Activated CD4-positive, alpha-beta T cell treated with anti-CD3 and anti-CD28 coated beads, Interleukin-2, Interleukin-6, amounts not matched to agents 100 ng/mL and 50 ng/mL, durations not matched to agents 16 hours and 8 hours (primary cell): ENCODE data around the gene CTPS2.
"Not testable (repeated sequence)": the region's sequence is repeated elsewhere in the genome, so short reads cannot be mapped to it uniquely, and the experiment has no call there.

ENCODE experiments used
- DNase-seq: peaks from one replicate; pipeline ENCODE4 v3.0.0-alpha.2; 2020

Gene CTPS2

GRCh38 chrX:16651391-16652024 is 61.0 kb downstream of the CTPS2 start:
- DNase-seq = no peak

DNA sequence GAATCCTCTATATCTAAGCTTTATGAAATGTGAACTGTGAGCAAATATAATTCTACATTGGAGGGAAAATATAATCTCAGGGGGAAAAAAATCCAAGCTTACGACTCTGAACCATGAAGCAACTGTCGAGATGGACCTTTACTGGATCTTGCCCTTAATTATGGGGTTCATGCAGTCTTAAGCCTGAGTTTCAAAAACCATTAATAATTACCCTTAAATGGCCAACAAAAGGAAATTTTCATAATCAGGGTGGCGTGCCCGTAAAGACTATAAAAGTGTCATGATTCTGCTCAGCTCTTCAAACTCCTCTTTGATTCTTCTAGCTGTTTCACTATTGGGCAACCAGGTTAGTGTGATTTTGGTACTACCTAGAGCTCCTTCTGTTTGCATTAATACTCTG is 62.6 kb downstream of the CTPS2 start, which contains the start of gene S100G:
Gene S100G (plus strand): TSS at position 301 of the 400 bp plus-strand sequence. CDS start 849 bp downstream, outside the sequence.
- DNase-seq = no peak

DNA sequence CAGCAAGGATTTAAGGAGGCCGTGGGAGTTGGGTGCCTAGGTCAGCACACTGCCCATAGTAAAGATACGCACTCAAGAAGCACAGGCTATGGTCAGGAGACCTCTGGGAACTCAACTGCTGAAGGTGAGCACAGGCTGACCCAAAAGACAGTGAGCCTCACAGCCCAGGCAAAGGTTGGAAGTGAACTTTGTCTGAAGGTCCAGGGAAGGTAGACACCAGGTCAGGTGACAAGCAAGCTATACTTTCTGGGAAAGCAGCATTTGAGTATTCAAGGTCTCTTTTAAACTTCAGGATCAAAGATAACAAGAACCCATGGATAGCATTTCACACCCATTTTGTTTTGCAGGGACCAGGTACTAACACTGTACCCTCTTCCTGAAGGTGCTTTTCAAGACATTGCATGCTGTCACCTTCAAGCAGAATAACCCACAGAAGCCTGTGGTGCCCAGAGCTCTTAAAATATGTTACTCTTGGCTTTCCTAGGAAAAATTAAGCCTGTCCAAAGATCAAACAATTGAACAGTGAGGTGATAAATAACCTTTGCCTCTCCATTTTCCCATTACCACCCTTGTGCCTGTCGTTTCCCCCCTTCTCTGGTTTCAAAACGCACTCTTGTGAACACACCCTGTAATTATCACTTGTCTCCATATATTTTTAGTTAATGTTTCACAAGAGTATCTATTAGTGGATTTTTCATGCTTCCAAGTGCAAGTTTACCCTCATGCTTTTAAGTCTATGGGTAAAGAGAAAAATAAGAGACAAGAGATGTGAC is 65.9 kb downstream of the CTPS2 start:
- DNase-seq = no peak

GRCh38 chrX:16643176-16643575 is 69.3 kb downstream of the CTPS2 start:
- no peak for DNase-seq

- no peak for DNase-seq
These were observed 71.6 kb downstream of the CTPS2 start for GRCh38 chrX:16640823-16641222.

GRCh38 chrX:16639966-16640365 is 72.5 kb downstream of the CTPS2 start:
- DNase-seq = no peak

- no peak for DNase-seq
These were observed 73.9 kb downstream of the CTPS2 start for GRCh38 chrX:16638533-16638932.

GRCh38 chrX:16635596-16635995 is 76.9 kb downstream of the CTPS2 start:
- no peak for DNase-seq

GRCh38 chrX:16635040-16635439 is 77.4 kb downstream of the CTPS2 start:
- DNase-seq = no peak

GRCh38 chrX:16633754-16634153 is 78.7 kb downstream of the CTPS2 start:
- DNase-seq = no peak

- no peak for DNase-seq
These were observed 82.6 kb downstream of the CTPS2 start for GRCh38 chrX:16629909-16630308.

DNA sequence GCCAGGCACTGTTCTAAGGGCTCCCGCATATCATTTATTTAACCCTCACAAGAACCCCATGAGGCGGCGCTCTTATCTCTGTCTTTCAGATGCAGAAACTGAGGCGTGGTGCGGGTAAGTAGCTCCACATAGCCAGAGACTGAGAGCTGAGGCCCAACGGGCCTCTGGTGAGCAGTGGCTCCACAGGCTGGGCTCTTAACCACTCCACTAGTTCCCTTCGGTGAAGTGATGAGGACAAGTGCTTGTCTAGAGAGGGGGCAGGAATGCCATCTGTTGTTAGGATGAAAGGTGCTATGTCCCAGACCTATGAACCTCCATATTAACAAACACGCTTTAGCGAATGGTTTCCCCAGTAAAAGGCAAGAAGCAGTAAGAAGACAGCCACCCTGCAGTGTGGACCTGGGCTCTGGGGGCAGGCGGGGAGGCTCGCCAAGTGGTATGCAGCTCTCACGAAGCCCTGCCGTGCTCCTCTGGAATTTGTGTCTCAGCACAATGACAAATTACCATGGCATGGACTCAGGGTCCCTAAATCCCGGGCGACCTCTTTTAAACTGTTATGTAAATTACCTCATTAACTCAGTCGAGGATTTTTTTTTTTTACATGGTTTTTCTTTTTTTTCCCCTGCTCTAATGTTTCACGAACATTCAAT is 83.4 kb downstream of the CTPS2 start:
- DNase-seq = no peak

GRCh38 chrX:16628511-16628910 is 84.0 kb downstream of the CTPS2 start:
- not testable (repeated sequence) for DNase-seq

GRCh38 chrX:16619024-16619423 is 93.4 kb downstream of the CTPS2 start:
- no peak for DNase-seq

DNA sequence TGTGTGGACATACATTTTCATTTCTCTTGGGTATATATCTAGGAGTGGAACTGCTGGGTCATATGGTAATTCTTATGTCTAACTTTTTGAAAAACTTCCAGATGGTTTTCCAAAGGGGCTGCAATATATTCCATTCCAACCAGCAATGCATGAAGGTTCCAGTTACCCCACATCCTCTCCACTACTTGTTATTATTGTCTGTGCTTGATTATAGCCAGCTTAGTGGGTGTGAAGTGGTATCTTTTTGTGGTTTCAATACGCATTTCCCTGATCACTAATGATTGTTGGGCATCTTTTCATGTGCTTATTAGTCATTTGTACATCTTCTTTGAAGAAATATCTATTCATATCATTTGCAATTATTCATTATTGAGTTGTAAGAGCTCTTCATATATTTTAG is 94.0 kb downstream of the CTPS2 start:
- DNase-seq = no peak

DNA sequence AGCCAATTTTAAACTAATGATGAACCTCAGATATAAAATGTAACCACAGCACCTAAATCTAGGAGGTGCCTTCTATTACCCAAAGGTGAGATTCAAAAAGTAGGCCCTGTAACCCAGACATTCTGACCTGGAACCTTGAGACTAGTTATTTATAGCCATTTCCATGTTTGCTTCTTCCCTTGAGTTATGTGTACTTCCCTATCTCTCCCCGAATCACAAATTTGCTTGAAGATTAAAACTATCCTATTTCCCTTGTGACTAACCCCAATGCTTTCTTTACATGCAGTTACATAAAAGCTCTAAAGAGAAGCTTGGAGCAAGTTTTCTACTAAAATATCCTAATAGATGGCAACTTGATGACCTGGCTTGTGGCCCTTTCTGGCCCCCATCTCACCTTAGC is 95.1 kb downstream of the CTPS2 start:
- DNase-seq = no peak

DNA sequence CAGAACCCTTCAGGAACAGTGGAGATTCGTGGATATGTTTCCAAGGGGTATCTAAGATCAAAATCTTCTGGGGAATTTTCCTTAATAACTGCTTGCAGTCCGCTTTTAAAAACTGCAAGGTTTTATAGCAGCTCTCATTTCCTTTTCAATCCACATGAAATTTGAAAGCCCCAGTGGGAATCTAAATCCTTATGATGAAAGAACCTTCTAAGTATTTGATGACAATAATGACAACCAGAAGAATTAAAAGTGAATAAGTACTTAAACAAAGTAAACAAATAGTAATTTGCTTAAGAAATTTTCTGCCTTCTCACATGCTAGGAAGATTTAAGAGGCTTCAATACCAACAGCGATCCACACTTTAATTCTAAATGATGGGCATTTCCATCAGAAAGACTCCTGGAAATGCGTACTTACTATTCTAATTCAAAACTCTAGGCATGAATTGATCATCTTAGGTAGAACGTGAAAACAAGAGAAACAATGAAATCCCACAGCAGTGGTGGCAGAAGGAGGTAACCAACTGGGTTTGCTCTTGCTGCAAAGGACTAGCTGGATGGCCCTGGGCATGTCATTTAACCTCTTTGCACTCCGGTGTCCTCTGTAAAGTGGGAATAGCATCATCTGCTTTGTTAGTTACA is 100.1 kb downstream of the CTPS2 start:
- no peak for DNase-seq

- DNase-seq = not testable (repeated sequence)
These were observed 101.8 kb downstream of the CTPS2 start for GRCh38 chrX:16610654-16611053.

DNA sequence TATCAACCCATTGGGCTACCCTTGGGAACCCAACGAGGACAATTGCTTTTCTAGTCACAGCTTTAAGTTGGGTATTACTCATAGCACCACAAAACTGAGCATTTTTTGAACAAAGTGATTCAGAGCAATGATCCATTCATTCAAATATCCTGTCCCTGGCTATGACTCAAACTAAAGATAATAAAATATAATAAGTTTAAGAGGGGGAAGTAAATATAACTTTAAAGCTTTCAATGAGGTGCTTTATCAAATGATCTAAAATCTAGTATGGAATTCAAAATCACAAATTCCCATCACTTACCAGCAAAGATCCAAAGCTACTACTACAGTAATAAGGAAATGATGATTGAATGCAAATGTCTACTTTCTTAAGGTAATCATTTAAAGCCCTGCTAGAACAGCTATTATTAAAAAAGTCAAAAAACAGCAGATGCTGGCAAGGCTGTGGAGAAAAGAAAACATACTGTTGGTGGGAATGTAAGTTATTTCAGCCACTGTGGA is 102.3 kb downstream of the CTPS2 start:
- DNase-seq = no peak

- no peak for DNase-seq
These were observed 106.2 kb downstream of the CTPS2 start for GRCh38 chrX:16606142-16606720.

- no peak for DNase-seq
These were observed 108.1 kb downstream of the CTPS2 start for GRCh38 chrX:16604337-16604736.

GRCh38 chrX:16603822-16604221 is 108.6 kb downstream of the CTPS2 start:
- DNase-seq = peak; percentile 18

DNA sequence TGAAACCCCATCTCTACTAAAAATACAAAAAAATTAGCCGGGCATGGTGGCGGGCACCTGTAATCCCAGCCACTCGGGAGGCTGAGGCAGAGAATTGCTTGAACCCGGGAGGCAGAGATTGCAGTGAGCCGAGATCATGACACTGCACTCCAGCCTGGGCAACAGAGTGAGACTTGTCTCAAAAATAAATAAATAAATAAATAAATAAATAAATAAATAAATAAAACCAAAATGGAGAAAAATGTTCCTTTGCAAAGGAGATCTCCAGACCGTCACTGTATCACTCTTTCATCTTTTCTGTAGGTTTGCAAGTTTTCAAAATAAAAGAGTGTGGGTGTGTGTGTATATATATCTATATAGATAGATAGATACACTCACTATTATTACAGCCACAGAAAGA is 109.2 kb downstream of the CTPS2 start:
- not testable (repeated sequence) for DNase-seq
